MM.1S (cell line): ENCODE results near the gene PTPRJ.

Experiments used
- CTCF ChIP-seq: fragments of 300-600 bp; sonication (generic); IDR thresholded peaks from 2 replicates; pipeline ENCODE4 v1.5.1; 2016; ENCODE audit warnings: antibody characterized with exemption, low read length, mixed read lengths
- EZH2 ChIP-seq: fragments of 300-600 bp; sonication (generic); optimal IDR thresholded peaks from 2 replicates; pipeline ENCODE3; 2017; ENCODE audit warnings: low read depth, mild to moderate bottlenecking, antibody characterized with exemption, low read length, mixed read lengths
- EZH2phosphoT487 ChIP-seq: fragments of 300-600 bp; sonication (generic); IDR thresholded peaks from 2 replicates; pipeline ENCODE4 v1.6.1; 2018; ENCODE audit warnings: antibody characterized with exemption, low read length

GRCh38 chr11:48075637-48076036 is 95.3 kb downstream of the PTPRJ start:
- TF ChIP-seq CTCF (no peak), EZH2 (no peak), EZH2phosphoT487 (no peak)
